GM20431 (cell line): Measurements from ENCODE around the gene ATXN7.

Source experiments
- in situ Hi-C: fragments of 300-500 bp; cut with MseI, MboI; formaldehyde crosslinking; loops from one replicate; pipeline ENCODE4 v1.15.0; 2020; ENCODE audit warnings: low sequenced_read_pairs; ENCODE audit not compliant: unreplicated experiment

ATXN7 gene

GRCh38 chr3:64037084-64037483 is 173.4 kb downstream of the ATXN7 start:
- in situ Hi-C loops, result loop anchor here (10.0 kb wide), 1 partner anchor 448 kb away; no protein-coding TSS in a partner anchor

GRCh38 chr3:64038253-64038767 is 174.6 kb downstream of the ATXN7 start:
- in situ Hi-C loops, result loop anchor here (10.0 kb wide), 1 partner anchor 446 kb away; no protein-coding TSS in a partner anchor

- in situ Hi-C loops, result loop anchor here (10.0 kb wide), 1 partner anchor 445 kb away; no protein-coding TSS in a partner anchor
These were observed 175.7 kb downstream of the ATXN7 start for GRCh38 chr3:64039332-64039731.

- in situ Hi-C loops, result loop anchor here (10.0 kb wide), 1 partner anchor 445 kb away; no protein-coding TSS in a partner anchor
These were observed 176.5 kb downstream of the ATXN7 start for GRCh38 chr3:64039981-64040733.

GRCh38 chr3:64042952-64043351 is 179.3 kb downstream of the ATXN7 start:
- in situ Hi-C loops, result no loop called here

GRCh38 chr3:64046592-64046991 is 182.9 kb downstream of the ATXN7 start:
- in situ Hi-C loops, result no loop called here

GRCh38 chr3:64046996-64047594 is 183.4 kb downstream of the ATXN7 start:
- in situ Hi-C loops, result no loop called here

GRCh38 chr3:64047787-64048186 is 184.1 kb downstream of the ATXN7 start:
- in situ Hi-C loops, result no loop called here

GRCh38 chr3:64048631-64049061 is 185.0 kb downstream of the ATXN7 start:
- in situ Hi-C loops, result no loop called here

GRCh38 chr3:64049136-64049535 is 185.5 kb downstream of the ATXN7 start:
- in situ Hi-C loops, result no loop called here

GRCh38 chr3:64049832-64050231 is 186.2 kb downstream of the ATXN7 start:
- in situ Hi-C loops, result no loop called here
